HEK293 (cell line): ENCODE measurements around the gene TMEM244.

ENCODE experiments used
- CTCF ChIA-PET: fragments of 350-600 bp; formaldehyde crosslinking; extraction: SDS; loops from one replicate; lab custom pipeline; 2021; ENCODE audit warnings: antibody characterized with exemption; lab: Yijun Ruan, JAX
- POLR2A ChIA-PET: fragments of 300-600 bp; formaldehyde crosslinking; extraction: SDS; loops from one replicate; lab custom pipeline; 2020; ENCODE audit warnings: antibody characterized with exemption, inconsistent platforms; lab: Yijun Ruan, JAX
- H3K27ac ChIP-seq: fragments of 200-500 bp; sonication (Bioruptor generic); 2 replicates; pipeline ENCODE4 v1.5.1; 2014; ENCODE audit warnings: low read depth, low read length, control low read depth, inconsistent platforms; ENCODE audit errors: extremely low read depth
- H3K36me3 ChIP-seq, 2 experiments: fragments of 200-500 bp in 1 of 2; sonication (Bioruptor generic) in 1 of 2; 1 replicate in 1 of 2; 2 replicates in 1 of 2; pipeline ENCODE4 v1.5.1; 2014 to 2017; ENCODE audit warnings: inconsistent platforms in 2 of 2, low read length in 2 of 2; ENCODE audit not compliant: control insufficient read depth in 2 of 2, insufficient read depth in 1 of 2
- H3K4me1 ChIP-seq: fragments of 200-500 bp; sonication (Bioruptor generic); 2 replicates; pipeline ENCODE4 v1.5.1; 2014; ENCODE audit warnings: mild to moderate bottlenecking, low read length, inconsistent platforms; ENCODE audit not compliant: control insufficient read depth, insufficient read depth
- H3K4me3 ChIP-seq: 2 replicates; pipeline ENCODE4 v1.5.1; 2011; ENCODE audit warnings: low read depth, mild to moderate bottlenecking, control low read depth, low read length, moderate library complexity
- H3K9me3 ChIP-seq: fragments of 200-500 bp; sonication (Bioruptor generic); 2 replicates; pipeline ENCODE4 v1.5.1; 2014; ENCODE audit warnings: low read depth, low read length, inconsistent platforms; ENCODE audit not compliant: control insufficient read depth, insufficient read depth
- ATF2 ChIP-seq: fragments of 450-650 bp; formaldehyde crosslinking; IDR thresholded peaks from 2 replicates; pipeline ENCODE4 v1.5.1; 2016; ENCODE audit warnings: missing biosample characterization, missing genetic modification characterization, low read depth
- BCL6B ChIP-seq: fragments of 450-650 bp; formaldehyde crosslinking; IDR thresholded peaks from 2 replicates; pipeline ENCODE4 v1.5.1; 2017; ENCODE audit warnings: missing biosample characterization, missing genetic modification characterization
- KLF17 ChIP-seq: fragments of 450-650 bp; formaldehyde crosslinking; IDR thresholded peaks from 2 replicates; pipeline ENCODE4 v1.5.1; 2016; ENCODE audit warnings: missing biosample characterization, missing genetic modification characterization
- MYNN ChIP-seq: fragments of 450-650 bp; formaldehyde crosslinking; IDR thresholded peaks from 2 replicates; pipeline ENCODE4 v1.5.1; 2016; ENCODE audit warnings: missing biosample characterization, missing genetic modification characterization, borderline replicate concordance
- PRDM1 ChIP-seq: fragments of 450-650 bp; formaldehyde crosslinking; IDR thresholded peaks from 2 replicates; pipeline ENCODE4; 2016; ENCODE audit warnings: missing biosample characterization, missing genetic modification characterization
- RBAK ChIP-seq: fragments of 450-650 bp; formaldehyde crosslinking; IDR thresholded peaks from 2 replicates; pipeline ENCODE4 v1.5.1; 2016; ENCODE audit warnings: missing biosample characterization, missing genetic modification characterization
- SCRT2 ChIP-seq: fragments of 450-650 bp; formaldehyde crosslinking; IDR thresholded peaks from 2 replicates; pipeline ENCODE4 v1.5.1; 2016; ENCODE audit warnings: missing biosample characterization, missing genetic modification characterization
- TCF7L2 ChIP-seq: IDR thresholded peaks from 2 replicates; pipeline ENCODE4 v1.6.1; 2011; ENCODE audit warnings: low read depth, mild to moderate bottlenecking, inconsistent platforms, low read length, moderate library complexity, borderline replicate concordance
- ZBTB26 ChIP-seq: fragments of 450-650 bp; formaldehyde crosslinking; optimal IDR thresholded peaks from 2 replicates; pipeline ENCODE3; 2016; ENCODE audit warnings: missing biosample characterization, mild to moderate bottlenecking, missing genetic modification characterization
- ZFHX2 ChIP-seq: fragments of 450-650 bp; formaldehyde crosslinking; conservative IDR thresholded peaks from 2 replicates; pipeline ENCODE4 v1.5.1; 2016; ENCODE audit warnings: missing biosample characterization, missing genetic modification characterization
- ZFP69B ChIP-seq: fragments of 450-650 bp; formaldehyde crosslinking; IDR thresholded peaks from 2 replicates; pipeline ENCODE4 v1.5.1; 2016; ENCODE audit warnings: missing biosample characterization, missing genetic modification characterization
- ZNF10 ChIP-seq: fragments of 450-650 bp; formaldehyde crosslinking; IDR thresholded peaks from 2 replicates; pipeline ENCODE4 v1.5.1; 2017; ENCODE audit warnings: missing biosample characterization, missing genetic modification characterization
- ZNF239 ChIP-seq: fragments of 450-650 bp; formaldehyde crosslinking; IDR thresholded peaks from 2 replicates; pipeline ENCODE4 v1.5.1; 2016; ENCODE audit warnings: missing biosample characterization, missing genetic modification characterization
- ZNF248 ChIP-seq: fragments of 450-650 bp; formaldehyde crosslinking; IDR thresholded peaks from 2 replicates; pipeline ENCODE4 v1.5.1; 2017; ENCODE audit warnings: missing biosample characterization, missing genetic modification characterization
- ZNF274 ChIP-seq, 2 experiments: fragments of 200-500 bp in 1 of 2; fragments of 450-650 bp in 1 of 2; sonication (Bioruptor generic) in 1 of 2; formaldehyde crosslinking in 1 of 2; IDR thresholded peaks; 2 replicates each; pipeline versions ENCODE4 v1.5.1 to v1.6.1; 2014 to 2016; ENCODE audit warnings: borderline replicate concordance in 1 of 2, inconsistent platforms in 1 of 2, low read length in 1 of 2, missing biosample characterization in 1 of 2, missing genetic modification characterization in 1 of 2
- ZNF280C ChIP-seq: fragments of 450-650 bp; formaldehyde crosslinking; IDR thresholded peaks from 2 replicates; pipeline ENCODE4 v1.5.1; 2016; ENCODE audit warnings: missing biosample characterization, missing genetic modification characterization
- ZNF580 ChIP-seq: fragments of 450-650 bp; formaldehyde crosslinking; IDR thresholded peaks from 2 replicates; pipeline ENCODE4 v1.5.1; 2016; ENCODE audit warnings: missing biosample characterization, missing genetic modification characterization
- ZNF645 ChIP-seq: fragments of 450-650 bp; formaldehyde crosslinking; IDR thresholded peaks from 2 replicates; pipeline ENCODE4; 2016; ENCODE audit warnings: missing biosample characterization, missing genetic modification characterization

Gene TMEM244

GRCh38 chr6:129871221-129871620, 10.1 kb upstream of the TMEM244 start:
- ChIA-PET CTCF (interaction anchor here (1.0 to 1.5 kb wide), 2 partner anchors 16 to 22 kb away, joined by 4 to 5 read pairs; no protein-coding TSS in a partner anchor), POLR2A (no interaction called here)
- H3K27ac ChIP-seq, result no peak overlapping the region

GRCh38 chr6:129867403-129867802, 6.3 kb upstream of the TMEM244 start:
- no peak overlapping the region for H3K27ac ChIP-seq
- no peak for TF ChIP-seq ZNF645 (tag by site-specific recombination)
- TF ChIP-seq ATF2 (tag by site-specific recombination), result no peak
- TF ChIP-seq KLF17 (tag by site-specific recombination), result no peak
- TF ChIP-seq ZNF239, result no peak
- TF ChIP-seq SCRT2 (tag by site-specific recombination), result no peak
- no peak for TF ChIP-seq TCF7L2
- TF ChIP-seq ZBTB26 (tag by site-specific recombination), result no peak
- TF ChIP-seq MYNN (tag by site-specific recombination), result no peak
- TF ChIP-seq RBAK, result no peak
- TF ChIP-seq ZFP69B (tag by site-specific recombination), result no peak
- no peak for TF ChIP-seq ZNF580
- no peak for TF ChIP-seq ZNF248 (tag by site-specific recombination)
- no peak for TF ChIP-seq ZNF274 (IDR thresholded peaks at IDR 0.05; ENCODE audit: low read length)
- no peak for TF ChIP-seq ZNF274 (tag by site-specific recombination; IDR thresholded peaks at IDR 0.05; ENCODE audit: borderline replicate concordance)
- no peaks in the 10 kb centered on the region for H3K4me1 ChIP-seq
- ChIA-PET POLR2A (no interaction called here), CTCF (interaction anchor here (0.7 kb wide), 1 partner anchor 787 kb away, joined by 3 read pairs; no protein-coding TSS in a partner anchor)
- no peak overlapping the region for H3K4me3 ChIP-seq
- no peaks in the 10 kb centered on the region for H3K36me3 ChIP-seq
- no peaks in the 10 kb centered on the region for H3K9me3 ChIP-seq

More at GRCh38 chr6:129871221-129871620, 10.1 kb upstream of the TMEM244 start:
- Histone ChIP-seq H3K9me3 (no peaks in the 10 kb centered on the region), H3K4me1 (no peaks in the 10 kb centered on the region), H3K4me3 (no peak overlapping the region), H3K36me3 (no peaks in the 10 kb centered on the region)
- no peak for TF ChIP-seq KLF17 (tag by site-specific recombination)
- no peak for TF ChIP-seq BCL6B (tag by site-specific recombination)
- TF ChIP-seq ZNF10 (tag by site-specific recombination), result no peak
- no peak for TF ChIP-seq SCRT2 (tag by site-specific recombination)
- no peak for TF ChIP-seq ZNF280C (tag by site-specific recombination)
- no peak for TF ChIP-seq PRDM1
- no peak for TF ChIP-seq ZFHX2 (tag by site-specific recombination)
- no peak for TF ChIP-seq ZNF580
